ENCODE results near the gene COL6A6. TPM values are rescaled to one million over a fixed set of nuclear protein-coding genes. Genes with fewer than 3 reads are reported as not detected.
"Not testable (repeated sequence)": the region's sequence is repeated elsewhere in the genome, so short reads cannot be mapped to it uniquely, and the experiment has no call there.

The COL6A6 gene
- total and polyA plus RNA-seq, 2 donors (not counting 3 experiments of a cell fraction or from before 2014, with no cell fraction given) = not detected

GRCh38 chr3:130546920-130547679 lies 30.1 kb downstream of the COL6A6 start:
- Histone ChIP-seq H3K36me3 (ENCODE audit: control insufficient read depth in 2 of 2, extremely low read depth in 1 of 2, insufficient read depth in 2 of 2, low read length in 2 of 2) (no peaks in the 10 kb centered on the region), H3K9ac (replicated peaks; ENCODE audit: extremely low read depth, insufficient read depth, low read length) (no peak overlapping the region), H3K4me1 (ENCODE audit: control insufficient read depth, extremely low read depth, insufficient read depth, low read length) (no peaks in the 10 kb centered on the region), H3K4me3 (replicated peaks in 1 of 3; ENCODE audit: insufficient read depth in 1 of 3, low read depth in 1 of 3, low read length in 3 of 3) (no peak overlapping the region), H3K9me3 (replicated peaks; ENCODE audit: control insufficient read depth, insufficient read depth, low read length) (no peaks in the 10 kb centered on the region), H2AFZ (ENCODE audit: low read depth, low read length) (no peak overlapping the region), H3K4me2 (ENCODE audit: insufficient read depth, low read length) (no peak overlapping the region), H3K9me1 (replicated peaks; ENCODE audit: control insufficient read depth, extremely low read depth, insufficient read depth, low read length) (no peaks in the 10 kb centered on the region), H3K27ac (ENCODE audit: insufficient read depth, low read depth, low read length) (no peak overlapping the region), H3K79me2 (ENCODE audit: control insufficient read depth, insufficient read depth, low read length) (no peaks in the 10 kb centered on the region), H3K27me3 (ENCODE audit: control insufficient read depth in 2 of 2, insufficient read depth in 2 of 2, low read length in 2 of 2) (no peaks in the 10 kb centered on the region), H4K20me1 (replicated peaks; ENCODE audit: control insufficient read depth, extremely low read depth, insufficient read depth, low read length) (no peaks in the 10 kb centered on the region)
- ChIA-PET CTCF (no interaction called here), POLR2A (no interaction called here)
- DNase-seq (ENCODE audit: low read depth, low spot score) (no peak), FAIRE-seq (no peak)
- no TSS peak for BruUV-seq (replicated peaks)
- intact Hi-C loops (cut with micrococcal nuclease) (no loop called here), dilution Hi-C loops (cut with MboI; ENCODE audit: extremely low pct_ligation_motif_present, low sequenced_read_pairs) (no loop called here)
- TF ChIP-seq EZH2 (IDR thresholded peaks at IDR 0.05; ENCODE audit: borderline replicate concordance, low read depth, low read length, severe bottlenecking) (no peak), FOS (IDR thresholded peaks at IDR 0.05; ENCODE audit: borderline replicate concordance, insufficient read depth, low read length) (no peak), POLR2A (IDR thresholded peaks at IDR 0.05; ENCODE audit: low read depth, low read length) (no peak), CTCF (IDR thresholded peaks at IDR 0.05; ENCODE audit: extremely low read depth in 1 of 2, insufficient read depth in 1 of 2, low read depth in 1 of 2, low read length in 2 of 2) (no peak), GATA2 (IDR thresholded peaks at IDR 0.05; ENCODE audit: insufficient read depth, insufficient read length, low read depth, low read length) (no peak), MYC (IDR thresholded peaks at IDR 0.05; ENCODE audit: low read depth, low read length) (no peak), MAX (IDR thresholded peaks at IDR 0.05; ENCODE audit: insufficient read depth, insufficient read length) (no peak), POLR2AphosphoS5 (IDR thresholded peaks at IDR 0.05; ENCODE audit: insufficient read depth, low read depth, low read length) (no peak), JUN (IDR thresholded peaks at IDR 0.05; ENCODE audit: borderline replicate concordance, insufficient read depth, insufficient read length, low read depth) (no peak)

- H3K9ac ChIP-seq (replicated peaks; ENCODE audit: extremely low read depth, insufficient read depth, low read length); H3K9me1 ChIP-seq (replicated peaks; ENCODE audit: control insufficient read depth, extremely low read depth, insufficient read depth, low read length); H4K20me1 ChIP-seq (replicated peaks; ENCODE audit: control insufficient read depth, extremely low read depth, insufficient read depth, low read length); H3K36me3 ChIP-seq (ENCODE audit: control insufficient read depth in 2 of 2, extremely low read depth in 1 of 2, insufficient read depth in 2 of 2, low read length in 2 of 2); POLR2A ChIA-PET; H3K27me3 ChIP-seq (ENCODE audit: control insufficient read depth in 2 of 2, insufficient read depth in 2 of 2, low read length in 2 of 2); H3K4me2 ChIP-seq (ENCODE audit: insufficient read depth, low read length); H2AFZ ChIP-seq (ENCODE audit: low read depth, low read length); H3K79me2 ChIP-seq (ENCODE audit: control insufficient read depth, insufficient read depth, low read length); BruUV-seq (replicated peaks); DNase-seq (ENCODE audit: low read depth, low spot score); dilution Hi-C loops (cut with MboI; ENCODE audit: extremely low pct_ligation_motif_present, low sequenced_read_pairs); CTCF ChIA-PET; FAIRE-seq; H3K9me3 ChIP-seq (replicated peaks; ENCODE audit: control insufficient read depth, insufficient read depth, low read length); H3K27ac ChIP-seq (ENCODE audit: insufficient read depth, low read depth, low read length); intact Hi-C loops (cut with micrococcal nuclease); H3K4me3 ChIP-seq (replicated peaks in 1 of 3; ENCODE audit: insufficient read depth in 1 of 3, low read depth in 1 of 3, low read length in 3 of 3); H3K4me1 ChIP-seq (ENCODE audit: control insufficient read depth, extremely low read depth, insufficient read depth, low read length): not testable (repeated sequence)
Measured at GRCh38 chr3:130547680-130548065, 30.7 kb downstream of the COL6A6 start.

Data from endothelial cell of umbilical vein (primary cell).